H1 (cell line): ENCODE data around the gene HJURP. TPM values are rescaled to one million over a fixed set of nuclear protein-coding genes. Genes with fewer than 3 reads are reported as not detected.

Source experiments
- CTCF ChIA-PET: fragments of 300-600 bp; sonication (Branson Sonifier 250); formaldehyde crosslinking; loops from one replicate; lab custom pipeline; 2021; ENCODE audit not compliant: partially characterized antibody; lab: Charles Lee
- POLR2A ChIA-PET: fragments of 300-600 bp; sonication (Branson Sonifier 250); formaldehyde crosslinking; loops from one replicate; lab custom pipeline; 2021; ENCODE audit warnings: inconsistent platforms; ENCODE audit not compliant: partially characterized antibody; lab: Charles Lee
- DNase-seq, 2 experiments: peaks; one replicate each; pipeline versions ENCODE4 v3.0.0 to v3.0.0-alpha.2; 2010 to 2022; ENCODE audit warnings: low spot score in 2 of 2, low read depth in 1 of 2, mixed read lengths in 1 of 2
- FAIRE-seq: peaks from 2 replicates; lab custom pipeline; 2011; peaks lifted over from hg19 to GRCh38; lab: Jason Lieb, UNC
- H2AFZ ChIP-seq: 2 replicates; pipeline ENCODE4 v1.8.1; 2012; ENCODE audit warnings: low read length, inconsistent platforms
- H2AK5ac ChIP-seq: 2 replicates; pipeline ENCODE4 v1.6.1; 2013; ENCODE audit warnings: low read depth, low read length
- H2BK120ac ChIP-seq: replicated peaks from 2 replicates; pipeline ENCODE3; 2013; ENCODE audit warnings: low read depth, low read length, inconsistent platforms
- H2BK12ac ChIP-seq: 2 replicates; pipeline ENCODE4 v1.6.1; 2013; ENCODE audit warnings: low read depth, low read length
- H2BK15ac ChIP-seq: 2 replicates; pipeline ENCODE4 v1.6.1; 2013; ENCODE audit warnings: low read length
- H2BK20ac ChIP-seq: 2 replicates; pipeline ENCODE4 v1.6.1; 2013; ENCODE audit warnings: low read length
- H2BK5ac ChIP-seq: 2 replicates; pipeline ENCODE4 v1.6.1; 2013; ENCODE audit warnings: low read depth, low read length
- H3K14ac ChIP-seq: 2 replicates; pipeline ENCODE4 v1.6.1; 2013; ENCODE audit warnings: inconsistent platforms; ENCODE audit not compliant: insufficient read length
- H3K18ac ChIP-seq: 2 replicates; pipeline ENCODE4 v1.6.1; 2013; ENCODE audit warnings: low read length; ENCODE audit errors: extremely low read depth
- H3K23ac ChIP-seq: 2 replicates; pipeline ENCODE4 v1.6.1; 2013; ENCODE audit warnings: inconsistent platforms; ENCODE audit not compliant: insufficient read length
- H3K23me2 ChIP-seq: 2 replicates; pipeline ENCODE4 v1.6.1; 2013; ENCODE audit warnings: low read depth, low read length
- H3K27ac ChIP-seq: 2 replicates; pipeline ENCODE4 v1.6.1; 2011; ENCODE audit warnings: low read depth, low read length, inconsistent platforms
- H3K27me3 ChIP-seq, 4 experiments: replicated peaks in 1 of 4; 1 replicate in 1 of 4; 2 replicates in 3 of 4; pipeline versions ENCODE4 v1.6.1 to v1.8.1; 2011 to 2013; ENCODE audit warnings: low read length in 3 of 4, mild to moderate bottlenecking in 3 of 4, inconsistent platforms in 2 of 4, mixed read lengths in 2 of 4, moderate library complexity in 1 of 4; ENCODE audit not compliant: control insufficient read depth in 3 of 4, insufficient read depth in 3 of 4; ENCODE audit errors: extremely low read depth in 1 of 4
- H3K36me3 ChIP-seq, 4 experiments: 2 replicates each; pipeline versions ENCODE4 v1.6.1 to v1.8.1; 2011 to 2013; ENCODE audit warnings: mild to moderate bottlenecking in 4 of 4, low read length in 3 of 4, moderate library complexity in 2 of 4, control low read depth in 1 of 4, inconsistent platforms in 1 of 4; ENCODE audit not compliant: insufficient read depth in 4 of 4, control insufficient read depth in 2 of 4
- H3K4ac ChIP-seq: replicated peaks from 2 replicates; pipeline ENCODE3; 2013; ENCODE audit warnings: low read length, low read depth, mixed read lengths, inconsistent platforms; ENCODE audit not compliant: insufficient read length
- H3K4me1 ChIP-seq, 4 experiments: replicated peaks in 1 of 4; 1 replicate in 1 of 4; 2 replicates in 3 of 4; pipeline versions ENCODE4 v1.6.1 to v1.8.1; 2011 to 2013; ENCODE audit warnings: low read length in 3 of 4, inconsistent platforms in 2 of 4, mixed read lengths in 1 of 4; ENCODE audit not compliant: insufficient read depth in 4 of 4, control insufficient read depth in 3 of 4
- H3K4me2 ChIP-seq, 2 experiments: 2 replicates each; pipeline versions ENCODE4 v1.6.1 to v1.8.1; 2011 to 2013; ENCODE audit warnings: low read depth in 2 of 2, low read length in 2 of 2, control low read depth in 1 of 2, inconsistent platforms in 1 of 2, mild to moderate bottlenecking in 1 of 2; ENCODE audit not compliant: insufficient read depth in 1 of 2
- H3K4me3 ChIP-seq, 4 experiments: fragments of 200-600, 300-600 bp in 1 of 4; sonication (generic), shearing (Covaris generic), sonication (Bioruptor Twin) in 1 of 4; 2 replicates each; pipeline versions ENCODE4 v1.5.1 to v1.8.1; 2011 to 2016; ENCODE audit warnings: low read length in 4 of 4, low read depth in 3 of 4, control low read depth in 2 of 4, inconsistent platforms in 2 of 4, mild to moderate bottlenecking in 2 of 4, mixed read lengths in 1 of 4, moderate library complexity in 1 of 4; ENCODE audit not compliant: insufficient read depth in 2 of 4; ENCODE audit errors: extremely low read depth in 1 of 4
- H3K56ac ChIP-seq: replicated peaks from 2 replicates; pipeline ENCODE3; 2013; ENCODE audit warnings: low read depth, mild to moderate bottlenecking, mixed read lengths, low read length, inconsistent platforms; ENCODE audit not compliant: insufficient read length
- H3K79me1 ChIP-seq: 2 replicates; pipeline ENCODE4 v1.6.1; 2013; ENCODE audit warnings: low read depth, low read length, control low read depth
- H3K79me2 ChIP-seq, 2 experiments: 2 replicates each; pipeline versions ENCODE4 v1.6.1 to v1.8.1; 2012 to 2013; ENCODE audit warnings: low read length in 2 of 2, mild to moderate bottlenecking in 2 of 2, inconsistent platforms in 1 of 2; ENCODE audit not compliant: insufficient read depth in 2 of 2, control insufficient read depth in 1 of 2
- H3K9ac ChIP-seq, 4 experiments: replicated peaks in 1 of 4; 1 replicate in 1 of 4; 2 replicates in 3 of 4; pipeline versions ENCODE4 v1.6.1 to v1.8.1; 2011 to 2013; ENCODE audit warnings: low read depth in 3 of 4, low read length in 3 of 4, control low read depth in 2 of 4, mild to moderate bottlenecking in 2 of 4, moderate library complexity in 2 of 4, inconsistent platforms in 1 of 4; ENCODE audit errors: extremely low read depth in 1 of 4
- H3K9me3 ChIP-seq, 2 experiments: 2 replicates each; pipeline versions ENCODE4 v1.6.1 to v1.8.1; 2012 to 2013; ENCODE audit warnings: mild to moderate bottlenecking in 2 of 2, moderate library complexity in 2 of 2, control low read depth in 1 of 2, inconsistent platforms in 1 of 2, low read depth in 1 of 2, low read length in 1 of 2, mixed read lengths in 1 of 2; ENCODE audit not compliant: insufficient read depth in 2 of 2
- H4K20me1 ChIP-seq, 2 experiments: replicated peaks in 1 of 2; 2 replicates each; pipeline versions ENCODE3 to v1.8.1; 2011 to 2013; ENCODE audit warnings: inconsistent platforms in 2 of 2, low read length in 2 of 2, mild to moderate bottlenecking in 1 of 2; ENCODE audit not compliant: insufficient read depth in 2 of 2, control insufficient read depth in 1 of 2
- H4K5ac ChIP-seq: 2 replicates; pipeline ENCODE4 v1.6.1; 2013; ENCODE audit warnings: low read length, low read depth, mixed read lengths, inconsistent platforms; ENCODE audit not compliant: insufficient read length
- H4K8ac ChIP-seq: 2 replicates; pipeline ENCODE4 v1.8.0; 2013; ENCODE audit warnings: mild to moderate bottlenecking, moderate library complexity, low read length, inconsistent platforms; ENCODE audit not compliant: insufficient read depth; ENCODE audit errors: extremely low read depth
- H4K91ac ChIP-seq: replicated peaks from 2 replicates; pipeline ENCODE3; 2013; ENCODE audit warnings: low read length, mixed read lengths, inconsistent platforms; ENCODE audit not compliant: insufficient read length
- BCL11A ChIP-seq, 2 experiments: IDR thresholded peaks; one replicate each; pipeline ENCODE4 v1.6.1; 2011; ENCODE audit warnings: low read depth in 2 of 2, low read length in 2 of 2, mild to moderate bottlenecking in 2 of 2
- CTBP2 ChIP-seq: IDR thresholded peaks from 2 replicates; pipeline ENCODE4 v1.7.0; 2011; ENCODE audit warnings: borderline replicate concordance, mild to moderate bottlenecking, moderate library complexity, mixed read lengths, low read length; ENCODE audit not compliant: insufficient read depth, insufficient read length
- GABPA ChIP-seq: IDR thresholded peaks from 2 replicates; pipeline ENCODE4 v1.6.1; 2011; ENCODE audit warnings: mild to moderate bottlenecking, low read length, moderate library complexity, borderline replicate concordance; ENCODE audit not compliant: insufficient read depth
- KDM1A ChIP-seq: fragments of 200-600, 300-600 bp; sonication (generic); IDR thresholded peaks from 2 replicates; pipeline ENCODE4 v1.7.1; 2016; ENCODE audit warnings: mild to moderate bottlenecking, low read length, borderline replicate concordance
- PHF8 ChIP-seq: fragments of 200-600 bp; sonication (generic); conservative IDR thresholded peaks from 2 replicates; pipeline ENCODE4 v1.7.1; 2012; ENCODE audit warnings: low read depth, mild to moderate bottlenecking, inconsistent platforms, low read length, moderate library complexity
- TBP ChIP-seq: IDR thresholded peaks from 2 replicates; pipeline ENCODE4 v1.6.1; 2011; ENCODE audit warnings: low read depth, low read length, improper control_type of control experiment
- TEAD4 ChIP-seq: IDR thresholded peaks from 2 replicates; pipeline ENCODE4 v1.6.1; 2012; ENCODE audit warnings: low read depth, low read length, inconsistent platforms, mixed read lengths
- WGBS, 2 experiments: shearing (Covaris generic) in 1 of 2; methylation state at CpG; one replicate each; pipeline versions ENCODE4 v1.1.6 to v1.1.7; 2013 to 2015; ENCODE audit warnings: low lambda C conversion rate in 2 of 2, mixed read lengths in 2 of 2, inconsistent platforms in 1 of 2, low coverage in 1 of 2, missing lambda C conversion rate in 1 of 2; ENCODE audit not compliant: insufficient replicate concordance in 2 of 2, insufficient coverage in 1 of 2, insufficient read length in 1 of 2; ENCODE audit errors: extremely low coverage in 1 of 2, missing lambda C conversion rate in 1 of 2; 5-methylcytosine and 5-hydroxymethylcytosine counted together
- polyA plus RNA-seq, 7 experiments: library from polyadenylated mRNA; depleted of rRNA in 3 of 7; stranded (reverse) in 5 of 7; unstranded in 2 of 7; fragments of >200 nt in 5 of 7; fragments of 200-250 nt in 2 of 7; gene quantifications; 1 replicate in 5 of 7; 2 replicates in 1 of 7; 4 replicates in 1 of 7; pipeline versions ENCODE4 v1.2.1 to v1.2.3, GENCODE V29; 2011 to 2013; ENCODE audit warnings: missing spikeins in 2 of 7, mixed read lengths in 2 of 7
- total RNA-seq: library from RNA; stranded (reverse); fragmentation: NEBNext Ultra II Directional; extraction: Animal tissue kit (Norgen Biotek cat#: 25700); gene quantifications from 2 replicates; pipeline ENCODE4 v1.2.1, GENCODE V29; 2021
- TF ChIP-seq, protein P1 (sequence below): IDR thresholded peaks from 2 replicates; pipeline ENCODE4 v1.6.1; 2011; ENCODE audit warnings: low read length, improper control_type of control experiment

HJURP gene
- total and polyA plus RNA-seq, 2 of the 8 experiments (the other 6 are each of a cell fraction or from before 2014, with no cell fraction given), result 49.3 to 60.5 TPM

DNA sequence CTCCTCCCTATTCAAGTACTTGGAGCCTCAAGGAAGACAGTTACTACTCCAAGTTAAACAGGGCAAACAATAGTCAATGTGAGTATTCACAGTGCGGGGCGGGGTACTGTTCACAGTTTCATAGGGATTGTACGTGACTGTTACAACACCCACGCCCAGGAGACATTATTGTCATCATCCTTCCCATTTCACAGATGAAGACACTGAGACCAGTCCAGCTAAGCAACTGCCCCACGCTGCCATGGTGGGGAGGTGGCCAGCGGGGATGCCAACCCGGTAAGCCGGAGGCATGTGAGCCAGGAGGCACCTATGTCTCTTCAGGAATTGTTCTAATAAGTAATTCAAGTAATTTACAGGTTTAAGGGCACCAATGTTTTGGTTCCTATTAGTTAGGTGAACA, 982 bp downstream of the HJURP start:
- H3K56ac ChIP-seq, result no peak overlapping the region
- peaks cover 0 to 5% (median 2%) of the 10 kb centered on the region in 4 experiments; a peak in 4 of 7 replicates for H3K4me1 ChIP-seq
- no peak for FAIRE-seq
- no peak overlapping the region for H2BK20ac ChIP-seq
- H3K23ac ChIP-seq, result no peak overlapping the region
- H3K4ac ChIP-seq, result no peak overlapping the region
- H3K4me2 ChIP-seq, result peak overlapping the region; percentile 87 to 94
- H3K79me1 ChIP-seq, result peaks cover 3% of the 10 kb centered on the region; the same call in 1 of the 2 replicates
- H2BK120ac ChIP-seq, result no peak overlapping the region
- H3K18ac ChIP-seq, result no peak overlapping the region
- peak overlapping the region in 3 of 4 experiments; percentile 51 to 84 (median 60); a peak in 5 of 7 replicates for H3K9ac ChIP-seq
- WGBS, 2 experiments, result 52% methylated on average over 8 of the region's 8 CpGs; no CpG with 5 or more reads in 1 of the 2 experiments
- no peak overlapping the region for H4K5ac ChIP-seq
- no peak overlapping the region for H2BK12ac ChIP-seq
- H3K14ac ChIP-seq, result no peak overlapping the region
- no peak overlapping the region for H2AK5ac ChIP-seq
- H2BK15ac ChIP-seq, result no peak overlapping the region
- ChIA-PET CTCF (interaction anchor here (1.6 kb wide), 1 partner anchor 10 kb away, joined by 3 read pairs; no protein-coding TSS in a partner anchor), POLR2A (interaction anchor here (0.9 to 1.7 kb wide), 5 partner anchors 10 to 21 kb away, joined by 3 to 6 read pairs (median 4); no protein-coding TSS in a partner anchor)
- no peak overlapping the region for H4K8ac ChIP-seq
- no peak overlapping the region for H2AFZ ChIP-seq
- no peaks in the 10 kb centered on the region for H3K27me3 ChIP-seq
- peaks cover 21 to 48% of the 10 kb centered on the region in 2 experiments for H3K79me2 ChIP-seq
- no peak overlapping the region for H3K27ac ChIP-seq
- no peak overlapping the region for H2BK5ac ChIP-seq
- H3K23me2 ChIP-seq, result peaks cover 7% of the 10 kb centered on the region
- no peaks in the 10 kb centered on the region for H3K9me3 ChIP-seq
- TF ChIP-seq KDM1A (peak; percentile 43; the same call in 1 of the 2 replicates), TEAD4 (no peak), PHF8 (no peak), CTBP2 (no peak), BCL11A (IDR thresholded peaks at IDR 0.05; ENCODE audit: low read depth in 2 of 2, low read length in 2 of 2) (no peak), GABPA (no peak), TBP (no peak)
- TF ChIP-seq, protein P1, sequence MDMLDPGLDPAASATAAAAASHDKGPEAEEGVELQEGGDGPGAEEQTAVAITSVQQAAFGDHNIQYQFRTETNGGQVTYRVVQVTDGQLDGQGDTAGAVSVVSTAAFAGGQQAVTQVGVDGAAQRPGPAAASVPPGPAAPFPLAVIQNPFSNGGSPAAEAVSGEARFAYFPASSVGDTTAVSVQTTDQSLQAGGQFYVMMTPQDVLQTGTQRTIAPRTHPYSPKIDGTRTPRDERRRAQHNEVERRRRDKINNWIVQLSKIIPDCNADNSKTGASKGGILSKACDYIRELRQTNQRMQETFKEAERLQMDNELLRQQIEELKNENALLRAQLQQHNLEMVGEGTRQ, result no peak
- H3K36me3 ChIP-seq, result peaks cover 28 to 48% (median 31%) of the 10 kb centered on the region in 4 experiments
- no peak for DNase-seq
- H3K4me3 ChIP-seq, result peak overlapping the region; percentile 92 to 99 (median 96)
- peaks cover 3 to 7% of the 10 kb centered on the region in 2 experiments for H4K20me1 ChIP-seq
- no peak overlapping the region for H4K91ac ChIP-seq
